ENCODE results near the gene AHCYL1. TPM values are rescaled to one million over a fixed set of nuclear protein-coding genes. Genes with fewer than 3 reads are reported as not detected.

The AHCYL1 gene
- total RNA-seq, 2 experiments from 2014 or later = 63.0 to 67.1 TPM

DNA sequence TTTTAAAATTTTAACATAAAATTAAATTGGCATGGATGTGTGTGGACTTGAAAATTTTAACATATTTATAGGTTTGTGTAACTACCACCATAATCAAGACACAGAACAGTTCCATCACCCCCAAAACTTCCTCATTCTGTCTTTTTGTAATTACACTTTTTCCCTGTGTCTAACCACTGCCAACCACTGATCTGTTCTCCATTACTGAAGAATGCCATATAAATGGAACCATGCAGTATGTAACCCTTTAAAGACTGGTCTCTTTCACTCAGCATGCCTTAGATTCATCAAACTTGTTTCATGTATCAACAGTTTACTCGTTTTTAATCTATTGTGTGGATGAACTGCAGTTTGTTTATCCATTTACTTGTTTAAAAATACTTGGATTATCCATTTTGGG is 13.0 kb upstream of the AHCYL1 start:
- ChIA-PET CTCF (no interaction called here), POLR2A (no interaction called here)

DNA sequence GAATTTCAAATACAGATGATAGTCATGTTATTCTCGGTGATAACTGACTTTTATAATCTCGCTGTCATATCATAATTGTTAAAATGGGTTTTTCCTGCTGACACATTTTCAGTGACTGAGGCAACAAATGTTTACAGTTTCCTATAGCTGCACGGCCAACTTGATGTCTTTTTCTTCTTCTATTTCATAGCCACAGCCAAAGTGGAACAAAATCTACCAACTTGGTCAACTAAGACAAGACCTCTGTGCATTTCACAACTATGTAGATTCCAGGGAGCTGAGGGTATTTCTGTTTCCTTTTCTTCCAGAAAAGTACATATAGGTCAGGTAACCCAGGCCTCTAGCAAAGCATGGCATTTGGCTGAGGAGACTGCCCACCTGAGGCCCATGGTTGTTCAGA is 10.4 kb upstream of the AHCYL1 start:
- POLR2A ChIA-PET = no interaction called here
- CTCF ChIA-PET = interaction anchor here (1.0 to 1.4 kb wide), 2 partner anchors 190 to 197 kb away, joined by 3 to 4 read pairs; no protein-coding TSS in a partner anchor

DNA sequence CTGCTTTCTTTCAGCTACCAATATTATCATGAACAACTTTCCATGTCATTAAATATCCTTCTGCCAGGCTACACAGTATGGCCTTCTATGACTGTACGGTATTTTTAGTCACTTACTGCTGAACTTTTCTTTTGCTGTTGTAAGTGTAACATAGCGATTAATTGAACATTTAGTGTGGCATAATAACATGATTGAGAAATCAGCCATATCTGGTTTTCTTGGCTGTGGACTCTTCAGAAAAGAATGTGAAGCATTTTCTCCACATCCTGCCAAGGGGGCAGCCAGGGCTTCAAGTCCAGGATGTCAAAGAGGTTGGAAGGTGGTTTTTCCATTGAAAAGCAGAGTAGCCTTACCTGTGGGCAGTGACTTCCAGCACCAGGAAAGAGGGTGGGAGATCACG is 8.8 kb upstream of the AHCYL1 start:
- POLR2A ChIA-PET = no interaction called here
- CTCF ChIA-PET = interaction anchor here (1.0 to 1.1 kb wide), 2 partner anchors 197 to 199 kb away, joined by 3 read pairs; no protein-coding TSS in a partner anchor

GRCh38 chr1:109976762-109977161 is 7.8 kb upstream of the AHCYL1 start:
- ChIA-PET POLR2A (no interaction called here), CTCF (interaction anchor here (0.6 to 1.0 kb wide), 2 partner anchors 198 to 203 kb away, joined by 3 read pairs; no protein-coding TSS in a partner anchor)

GRCh38 chr1:109977225-109977624 is 7.3 kb upstream of the AHCYL1 start:
- CTCF ChIA-PET = interaction anchor here (0.6 kb wide), 1 partner anchor 203 kb away, joined by 3 read pairs; no protein-coding TSS in a partner anchor
- POLR2A ChIA-PET = no interaction called here

GRCh38 chr1:109977657-109978378 is 6.7 kb upstream of the AHCYL1 start:
- ChIA-PET POLR2A (no interaction called here), CTCF (interaction anchor here (1.4 kb wide), 1 partner anchor 338 kb away, joined by 3 read pairs; no protein-coding TSS in a partner anchor)

- POLR2A ChIA-PET = no interaction called here
- CTCF ChIA-PET = interaction anchor here (1.4 to 8.0 kb wide), 2 partner anchors 202 to 339 kb away, joined by 3 to 247 read pairs; no protein-coding TSS in a partner anchor
Observed at GRCh38 chr1:109978761-109979488, 5.6 kb upstream of the AHCYL1 start.

DNA sequence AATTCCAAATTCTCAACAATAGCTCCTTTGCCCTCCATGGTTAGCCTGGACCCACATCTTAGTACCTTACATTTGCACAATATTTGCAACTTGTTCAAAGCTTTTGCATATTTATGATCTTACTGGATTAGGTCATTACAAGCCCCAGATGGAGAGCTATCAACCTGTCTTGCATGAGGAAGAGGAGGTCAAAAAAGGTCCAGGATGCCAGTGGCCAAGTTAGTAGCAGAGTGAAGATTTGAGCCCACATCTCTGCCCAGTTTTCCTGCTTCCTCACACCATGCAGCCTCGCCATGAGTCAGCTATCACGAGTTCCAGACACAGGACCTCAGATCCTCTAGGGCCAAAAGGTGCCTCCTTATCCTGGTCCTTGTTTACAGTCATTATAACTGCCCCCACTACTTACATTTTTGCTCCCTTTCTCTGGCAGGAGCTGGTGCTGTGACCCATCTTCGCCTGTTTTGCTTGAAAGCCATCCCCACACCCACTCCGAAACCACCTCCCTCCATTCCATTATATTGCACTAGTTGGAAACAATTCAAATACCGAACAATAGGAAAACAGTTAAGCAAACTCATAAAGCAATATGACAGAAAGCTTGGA is 5.0 kb upstream of the AHCYL1 start:
- POLR2A ChIA-PET = no interaction called here

DNA sequence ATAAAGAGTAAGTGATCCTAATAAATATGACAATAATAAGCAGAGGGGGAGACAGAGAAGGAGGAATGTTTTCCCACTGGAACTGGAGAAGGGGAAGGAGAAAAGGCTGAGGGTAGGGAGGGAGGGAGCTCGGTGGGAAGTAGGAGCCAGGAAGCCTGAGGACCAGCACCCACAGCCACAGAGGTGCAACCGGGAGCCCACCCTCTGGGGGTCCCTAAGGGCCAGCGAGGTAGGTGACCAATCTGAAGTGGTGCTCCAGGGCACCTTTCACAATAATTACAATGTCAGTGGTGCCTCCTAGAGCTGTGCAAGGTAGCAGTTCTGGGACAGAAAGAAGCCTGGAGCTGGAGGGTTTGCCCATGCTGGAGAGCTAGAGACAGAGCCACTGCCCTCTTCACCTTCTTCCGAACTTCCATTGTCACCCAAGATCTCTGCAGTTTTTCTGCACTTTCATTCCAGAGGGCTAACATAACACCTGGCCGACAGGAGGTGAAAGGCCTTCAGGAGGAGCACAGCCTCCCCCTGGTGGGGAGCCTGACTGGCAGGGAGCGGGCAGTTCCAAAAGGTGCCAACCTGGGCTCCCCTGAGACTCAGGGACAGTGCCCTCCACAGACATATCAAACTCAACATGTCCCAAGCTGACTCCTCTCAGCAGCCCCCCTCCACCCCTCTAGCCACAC is 4.1 kb upstream of the AHCYL1 start:
- ChIA-PET CTCF (interaction anchor here (0.5 to 8.0 kb wide), 3 partner anchors 69 to 340 kb away, joined by 6 to 247 read pairs (median 37); no protein-coding TSS in a partner anchor), POLR2A (no interaction called here)

More for the DNA sequence above, 5.0 kb upstream of the AHCYL1 start:
- CTCF ChIA-PET = interaction anchor here (1.4 to 8.0 kb wide), 2 partner anchors 202 to 340 kb away, joined by 3 to 247 read pairs; no protein-coding TSS in a partner anchor

DNA sequence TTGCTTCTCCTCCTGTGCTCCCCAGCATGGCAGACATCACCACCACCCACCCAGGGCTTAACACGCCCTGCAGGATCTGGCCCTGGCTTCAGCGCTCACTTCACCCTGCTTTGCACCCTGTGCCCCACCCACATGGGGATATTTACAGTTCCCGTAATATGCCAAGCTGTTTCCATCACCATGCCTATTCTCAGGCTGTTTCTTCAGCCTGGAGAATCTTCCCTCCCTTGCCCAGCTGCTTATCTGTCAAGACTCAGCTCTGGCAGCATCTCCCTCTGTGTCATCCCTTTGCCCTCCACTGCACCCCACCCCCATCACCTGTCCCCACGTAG is 3.6 kb upstream of the AHCYL1 start:
- CTCF ChIA-PET = interaction anchor here (0.5 to 8.0 kb wide), 3 partner anchors 69 to 340 kb away, joined by 6 to 247 read pairs (median 37); no protein-coding TSS in a partner anchor
- POLR2A ChIA-PET = no interaction called here

DNA sequence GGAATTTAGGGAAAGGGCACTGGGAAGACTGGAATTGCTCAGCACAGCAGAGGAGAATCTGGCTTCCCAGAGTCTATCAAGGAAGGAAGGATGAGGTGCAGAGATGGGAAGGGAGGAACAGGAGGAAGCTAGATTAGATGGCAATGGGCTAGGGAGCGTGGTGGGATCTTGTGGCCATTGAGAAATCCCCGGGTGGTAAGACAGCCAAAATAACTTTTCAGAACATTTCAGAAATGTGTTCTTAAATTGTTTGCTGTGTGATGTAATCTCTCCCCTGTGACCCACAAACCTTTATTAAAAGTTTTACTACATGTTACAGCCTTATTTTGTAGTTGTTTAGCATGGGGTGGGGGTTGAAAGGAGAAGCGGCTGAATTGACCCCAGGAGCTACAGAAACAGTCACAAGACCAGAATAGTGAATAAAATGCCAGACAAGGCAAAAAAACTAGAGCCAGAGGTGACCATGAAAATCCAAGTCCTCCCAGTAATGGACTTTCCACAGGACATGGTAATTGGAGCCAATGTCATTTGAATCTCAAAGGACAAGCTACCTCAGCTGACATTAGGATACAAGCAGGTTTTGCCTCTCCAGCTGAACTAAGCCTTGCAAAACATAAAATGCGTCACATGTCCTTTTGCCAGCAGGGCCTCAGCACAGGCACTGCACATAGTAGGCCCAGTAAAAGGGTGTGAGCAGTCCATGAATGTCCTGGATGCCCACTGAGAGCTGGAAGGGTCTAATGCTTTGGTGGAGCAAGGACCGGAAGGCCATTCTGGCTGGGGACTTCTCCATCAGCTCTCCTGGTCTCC is 980 bp upstream of the AHCYL1 start:
- CTCF ChIA-PET = interaction anchor here (0.6 to 8.0 kb wide), 34 partner anchors 9 to 438 kb away, joined by 3 to 247 read pairs (median 5); partner anchors contain the start of genes CSF1 and GNAI3
- POLR2A ChIA-PET = interaction anchor here (1.2 to 1.7 kb wide), 2 partner anchors 191 to 207 kb away, joined by 6 read pairs; no protein-coding TSS in a partner anchor

DNA sequence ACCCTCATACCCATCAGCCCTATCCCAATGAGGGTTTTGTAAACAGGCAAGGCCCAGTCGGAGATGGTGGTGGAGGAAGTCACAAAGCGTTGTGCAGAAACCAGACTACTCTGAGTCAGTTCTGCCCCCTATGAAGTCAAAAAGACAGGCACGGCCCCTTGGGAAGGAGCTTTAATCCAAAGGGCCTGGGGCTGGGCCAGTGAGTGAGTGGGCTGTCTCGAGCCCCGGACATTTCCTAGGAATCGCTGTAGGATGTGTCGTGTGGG is 442 bp upstream of the AHCYL1 start:
- ChIA-PET POLR2A (interaction anchor here (0.5 to 1.7 kb wide), 6 partner anchors 51 to 351 kb away, joined by 3 to 6 read pairs (median 4); no protein-coding TSS in a partner anchor), CTCF (interaction anchor here (0.6 to 8.0 kb wide), 36 partner anchors 9 to 438 kb away, joined by 3 to 247 read pairs (median 4); partner anchors contain the start of genes CSF1 and GNAI3)

DNA sequence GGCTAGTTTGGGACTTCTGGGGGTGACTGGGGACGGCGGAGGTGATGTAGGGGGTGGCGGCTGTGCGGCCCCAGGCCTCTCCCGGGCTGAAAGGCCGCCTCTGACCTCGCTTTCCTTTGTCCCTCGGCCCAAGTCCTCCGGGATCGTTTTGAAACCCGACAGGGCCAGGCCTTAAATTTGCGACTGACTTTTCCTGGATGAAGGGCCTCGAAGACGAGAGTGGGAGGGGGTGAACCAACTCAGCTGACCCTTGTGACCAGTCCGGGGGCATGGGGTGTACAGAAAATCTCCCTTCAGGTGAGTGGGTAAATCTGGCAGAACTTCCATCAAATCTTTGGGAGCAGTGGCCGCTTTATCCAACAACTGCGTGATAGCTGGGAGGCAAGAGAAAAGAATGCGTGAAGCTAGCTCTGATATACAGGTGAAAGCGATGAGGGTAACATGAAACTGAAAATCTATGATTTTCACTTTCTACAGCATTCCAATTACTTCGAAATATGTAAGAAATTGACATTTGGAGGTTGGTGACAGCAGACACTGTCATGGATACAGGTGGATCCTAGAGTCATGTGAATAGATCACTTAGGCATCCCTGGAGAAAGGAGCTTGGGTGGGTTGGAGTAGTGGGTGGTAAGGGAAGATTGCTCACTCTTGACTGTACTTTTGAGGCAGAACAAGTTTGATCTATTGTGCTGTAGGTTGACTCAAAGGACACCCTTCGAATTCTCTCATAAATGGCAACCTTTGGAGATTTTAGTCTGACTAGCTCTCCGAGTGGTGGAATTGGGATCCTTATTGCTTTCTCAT is 885 bp downstream of the AHCYL1 start:
- ChIA-PET POLR2A (interaction anchor here (0.9 to 1.7 kb wide), 3 partner anchors 185 to 437 kb away, joined by 3 to 6 read pairs (median 3); partner anchors contain the start of gene GNAI3), CTCF (interaction anchor here (0.7 to 8.0 kb wide), 14 partner anchors 10 to 437 kb away, joined by 3 to 247 read pairs (median 12); partner anchors contain the start of genes GNAI3, GSTM4 and STRIP1)

DNA sequence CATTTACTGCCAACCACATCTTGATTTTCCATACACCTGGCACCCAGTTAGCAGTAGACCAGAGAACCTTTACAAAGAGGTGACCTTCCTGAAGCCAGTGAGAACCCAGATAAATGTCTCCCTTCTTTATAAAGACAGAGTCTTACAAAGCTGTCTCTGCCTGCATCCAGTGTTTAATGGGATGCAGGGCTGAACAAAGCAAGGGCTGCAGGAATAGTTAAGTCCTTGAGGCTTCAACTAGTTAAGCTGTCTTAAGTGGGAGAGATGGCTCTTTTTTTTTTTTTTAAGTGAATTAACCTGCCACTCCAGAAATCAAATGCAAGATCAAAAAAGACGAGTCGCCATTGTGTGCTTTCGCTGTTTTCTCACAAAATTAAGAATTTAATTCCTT is 1.5 kb downstream of the AHCYL1 start:
- ChIA-PET POLR2A (no interaction called here), CTCF (interaction anchor here (1.2 to 8.0 kb wide), 8 partner anchors 10 to 345 kb away, joined by 3 to 247 read pairs (median 16); partner anchors contain the start of gene GSTM4)

DNA sequence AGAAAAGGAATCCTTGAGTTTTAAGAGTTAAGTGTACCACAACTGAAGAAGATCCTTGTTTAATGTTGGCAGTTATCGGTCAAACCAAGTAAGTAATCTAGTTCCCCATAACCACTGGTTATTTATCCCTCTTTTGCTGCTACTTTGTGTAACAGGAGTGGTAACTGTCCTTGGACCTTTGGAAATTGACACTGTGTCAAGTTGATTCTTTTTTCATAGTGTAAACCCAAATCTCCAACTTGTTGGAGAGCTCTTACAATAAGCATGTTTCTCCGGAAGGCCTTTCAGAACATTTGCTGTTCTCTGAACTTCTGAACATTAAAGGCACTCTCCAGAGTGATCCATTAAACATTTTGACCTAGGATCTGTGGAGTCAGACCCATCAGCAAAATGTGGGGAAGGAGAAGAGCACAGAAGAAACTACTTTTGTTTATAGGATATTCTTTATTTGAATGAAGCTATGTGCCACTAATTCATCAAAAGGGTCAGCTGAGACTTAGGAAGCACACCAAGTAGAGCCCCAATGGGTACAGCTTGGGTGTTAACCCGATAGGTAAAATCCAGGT is 3.9 kb downstream of the AHCYL1 start:
- ChIA-PET POLR2A (no interaction called here), CTCF (interaction anchor here (2.4 kb wide), 1 partner anchor 212 kb away, joined by 5 read pairs; no protein-coding TSS in a partner anchor)

- ChIA-PET POLR2A (no interaction called here), CTCF (interaction anchor here (2.4 kb wide), 1 partner anchor 213 kb away, joined by 5 read pairs; no protein-coding TSS in a partner anchor)
Observed at GRCh38 chr1:109989506-109990301, 5.1 kb downstream of the AHCYL1 start.

Measured in activated CD8-positive, alpha-beta memory T cell treated with anti-CD3 and anti-CD28 coated beads for 36 hours (primary cell).